Endothelial cell of umbilical vein (primary cell): Measurements from ENCODE around the gene ESYT2. TPM values are rescaled to one million over a fixed set of nuclear protein-coding genes. Genes with fewer than 3 reads are reported as not detected.

Source experiments
- BruUV-seq: library from RNA; stranded (reverse); fragments of 400-500 nt; replicated peaks from 2 replicates; lab custom pipeline; 2021; lab: Mats Ljungman, UMichigan
- CTCF ChIA-PET: fragments of 300-600, 350-600 bp; sonication (Branson Sonifier 250); formaldehyde crosslinking; loops from one replicate; lab custom pipeline; 2021; ENCODE audit warnings: antibody characterized with exemption, inconsistent platforms; lab: Charles Lee
- POLR2A ChIA-PET: fragments of 300-600, 350-600 bp; sonication (Branson Sonifier 250); formaldehyde crosslinking; loops from one replicate; lab custom pipeline; 2021; ENCODE audit warnings: antibody characterized with exemption, inconsistent platforms; lab: Charles Lee
- DNase-seq: peaks from one replicate; pipeline ENCODE4 v3.0.0-alpha.2; 2011; ENCODE audit warnings: low read depth, low spot score
- FAIRE-seq: peaks from 2 replicates; lab custom pipeline; 2011; peaks lifted over from hg19 to GRCh38; lab: Jason Lieb, UNC
- H2AFZ ChIP-seq: 2 replicates; pipeline ENCODE4 v1.6.0; 2012; ENCODE audit warnings: low read depth, low read length, control low read depth, inconsistent platforms
- H3K27ac ChIP-seq: 2 replicates; pipeline ENCODE4 v1.5.1; 2011; ENCODE audit warnings: low read depth, mild to moderate bottlenecking, control low read depth, low read length, moderate library complexity; ENCODE audit not compliant: insufficient read depth
- H3K27me3 ChIP-seq, 2 experiments: 2 replicates each; pipeline versions ENCODE4 v1.6.0 to v1.6.1; 2011; ENCODE audit warnings: low read length in 2 of 2, mixed read lengths in 1 of 2; ENCODE audit not compliant: control insufficient read depth in 2 of 2, insufficient read depth in 2 of 2
- H3K36me3 ChIP-seq, 2 experiments: 2 replicates in 1 of 2; 3 replicates in 1 of 2; pipeline ENCODE4 v1.5.1; 2011; ENCODE audit warnings: low read length in 2 of 2, mild to moderate bottlenecking in 1 of 2, moderate library complexity in 1 of 2; ENCODE audit not compliant: control insufficient read depth in 2 of 2, insufficient read depth in 2 of 2; ENCODE audit errors: extremely low read depth in 1 of 2
- H3K4me1 ChIP-seq: 3 replicates; pipeline ENCODE4 v1.5.1; 2011; ENCODE audit warnings: mild to moderate bottlenecking, low read length; ENCODE audit not compliant: control insufficient read depth, insufficient read depth; ENCODE audit errors: extremely low read depth
- H3K4me2 ChIP-seq: 2 replicates; pipeline ENCODE4 v1.6.1; 2011; ENCODE audit warnings: low read length, control low read depth, mixed read lengths; ENCODE audit not compliant: insufficient read depth
- H3K4me3 ChIP-seq, 3 experiments: fragments of 200-600 bp in 1 of 3; sonication (generic), shearing (Covaris generic) in 1 of 3; replicated peaks in 1 of 3; 2 replicates each; pipeline ENCODE4 v1.5.1; 2011 to 2016; ENCODE audit warnings: control low read depth in 3 of 3, low read length in 3 of 3, mild to moderate bottlenecking in 2 of 3, inconsistent platforms in 1 of 3, low read depth in 1 of 3, moderate library complexity in 1 of 3; ENCODE audit not compliant: insufficient read depth in 1 of 3
- H3K79me2 ChIP-seq: 2 replicates; pipeline ENCODE4 v1.6.0; 2012; ENCODE audit warnings: low read length, inconsistent platforms; ENCODE audit not compliant: control insufficient read depth, insufficient read depth
- H3K9ac ChIP-seq: replicated peaks from 2 replicates; pipeline ENCODE3; 2011; ENCODE audit warnings: low read length, control low read depth; ENCODE audit not compliant: insufficient read depth; ENCODE audit errors: extremely low read depth
- H3K9me1 ChIP-seq: replicated peaks from 3 replicates; pipeline ENCODE4 v1.6.0; 2011; ENCODE audit warnings: mild to moderate bottlenecking, low read length; ENCODE audit not compliant: control insufficient read depth, insufficient read depth; ENCODE audit errors: extremely low read depth
- H3K9me3 ChIP-seq: replicated peaks from 2 replicates; pipeline ENCODE4 v1.5.1; 2012; ENCODE audit warnings: low read length, inconsistent platforms; ENCODE audit not compliant: control insufficient read depth, insufficient read depth
- H4K20me1 ChIP-seq: replicated peaks from 2 replicates; pipeline ENCODE3; 2011; ENCODE audit warnings: mild to moderate bottlenecking, low read length; ENCODE audit not compliant: control insufficient read depth, insufficient read depth; ENCODE audit errors: extremely low read depth
- JUN ChIP-seq: IDR thresholded peaks from 2 replicates; pipeline ENCODE4 v1.6.1; 2011; ENCODE audit warnings: borderline replicate concordance, low read depth; ENCODE audit not compliant: insufficient read length, insufficient read depth
- POLR2A ChIP-seq: IDR thresholded peaks from 2 replicates; pipeline ENCODE4 v1.6.1; 2012; ENCODE audit warnings: low read depth, mild to moderate bottlenecking, control low read depth, low read length
- dilution Hi-C: fragments of 300-500 bp; cut with MboI; formaldehyde crosslinking; loops from one replicate; pipeline ENCODE4 v1.15.0; 2019; ENCODE audit warnings: low sequenced_read_pairs; ENCODE audit not compliant: extremely low pct_ligation_motif_present
- intact Hi-C: fragments of 100-400 bp; cut with micrococcal nuclease; formaldehyde crosslinking; loops from one replicate; pipeline ENCODE4 v1.10.0; 2022
- polyA plus RNA-seq, 4 experiments: library from polyadenylated mRNA; depleted of rRNA in 3 of 4; stranded (reverse) in 3 of 4; unstranded in 1 of 4; fragments of >200 nt; gene quantifications; 2 replicates each; pipeline versions ENCODE4 v1.2.1 to v1.2.3, GENCODE V29; 2011 to 2012; ENCODE audit warnings: missing spikeins in 1 of 4
- total RNA-seq: library from RNA; stranded (reverse); gene quantifications from 2 replicates; pipeline ENCODE4 v1.2.3, GENCODE V29; 2021
- TF ChIP-seq, protein P1 (sequence below), 2 donors: IDR thresholded peaks; 1 replicate in 1 of 2; 2 replicates in 1 of 2; pipeline ENCODE4 v1.5.1; 2011; ENCODE audit warnings: low read length in 2 of 2, mild to moderate bottlenecking in 2 of 2, moderate library complexity in 2 of 2, control low read depth in 1 of 2, inconsistent platforms in 1 of 2, low read depth in 1 of 2; ENCODE audit not compliant: insufficient read depth in 1 of 2; ENCODE audit errors: extremely low read depth in 1 of 2

Gene ESYT2
- total and polyA plus RNA-seq, 2 donors (not counting 3 experiments of a cell fraction or from before 2014, with no cell fraction given) = 18.8 to 46.6 TPM

GRCh38 chr7:158810846-158811245, 18.5 kb downstream of the ESYT2 start:
- no TSS peak for BruUV-seq

GRCh38 chr7:158809596-158809995, 19.7 kb downstream of the ESYT2 start:
- Histone ChIP-seq H3K27ac (no peak overlapping the region), H4K20me1 (peaks cover 3% of the 10 kb centered on the region), H3K9me1 (no peaks in the 10 kb centered on the region), H3K9ac (no peak overlapping the region), H3K36me3 (peaks cover 0 to 3% of the 10 kb centered on the region in 2 experiments), H2AFZ (no peak overlapping the region), H3K4me1 (no peaks in the 10 kb centered on the region), H3K4me3 (no peak overlapping the region), H3K79me2 (peaks cover 48% of the 10 kb centered on the region), H3K9me3 (no peaks in the 10 kb centered on the region), H3K27me3 (no peaks in the 10 kb centered on the region), H3K4me2 (no peak overlapping the region)
- no peak for FAIRE-seq
- CTCF ChIA-PET = no interaction called here
- BruUV-seq = no TSS peak
- intact Hi-C loops (no loop called here), dilution Hi-C loops (no loop called here)
- DNase-seq = no peak
- no peak for TF ChIP-seq JUN
- TF ChIP-seq, protein P1, sequence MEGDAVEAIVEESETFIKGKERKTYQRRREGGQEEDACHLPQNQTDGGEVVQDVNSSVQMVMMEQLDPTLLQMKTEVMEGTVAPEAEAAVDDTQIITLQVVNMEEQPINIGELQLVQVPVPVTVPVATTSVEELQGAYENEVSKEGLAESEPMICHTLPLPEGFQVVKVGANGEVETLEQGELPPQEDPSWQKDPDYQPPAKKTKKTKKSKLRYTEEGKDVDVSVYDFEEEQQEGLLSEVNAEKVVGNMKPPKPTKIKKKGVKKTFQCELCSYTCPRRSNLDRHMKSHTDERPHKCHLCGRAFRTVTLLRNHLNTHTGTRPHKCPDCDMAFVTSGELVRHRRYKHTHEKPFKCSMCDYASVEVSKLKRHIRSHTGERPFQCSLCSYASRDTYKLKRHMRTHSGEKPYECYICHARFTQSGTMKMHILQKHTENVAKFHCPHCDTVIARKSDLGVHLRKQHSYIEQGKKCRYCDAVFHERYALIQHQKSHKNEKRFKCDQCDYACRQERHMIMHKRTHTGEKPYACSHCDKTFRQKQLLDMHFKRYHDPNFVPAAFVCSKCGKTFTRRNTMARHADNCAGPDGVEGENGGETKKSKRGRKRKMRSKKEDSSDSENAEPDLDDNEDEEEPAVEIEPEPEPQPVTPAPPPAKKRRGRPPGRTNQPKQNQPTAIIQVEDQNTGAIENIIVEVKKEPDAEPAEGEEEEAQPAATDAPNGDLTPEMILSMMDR (IDR thresholded peaks at IDR 0.05; ENCODE audit: extremely low read depth in 1 of 2, insufficient read depth in 1 of 2, low read depth in 1 of 2, low read length in 2 of 2) = no peak
- POLR2A ChIA-PET = no interaction called here

More at GRCh38 chr7:158810846-158811245, 18.5 kb downstream of the ESYT2 start:
- FAIRE-seq (no peak), DNase-seq (no peak)
- ChIA-PET CTCF (interaction anchor here (1.0 to 2.0 kb wide), 3 partner anchors 16 to 166 kb away, joined by 3 to 5 read pairs (median 4); no protein-coding TSS in a partner anchor), POLR2A (no interaction called here)
- no peak for TF ChIP-seq POLR2A
- no peaks in the 10 kb centered on the region for H3K9me3 ChIP-seq
- dilution Hi-C loops = no loop called here
- H4K20me1 ChIP-seq = peaks cover 3% of the 10 kb centered on the region
- no peaks in the 10 kb centered on the region for H3K27me3 ChIP-seq
- no peak overlapping the region for H3K9ac ChIP-seq
- H3K36me3 ChIP-seq = peaks cover 0 to 3% of the 10 kb centered on the region in 2 experiments
- no peak overlapping the region for H3K27ac ChIP-seq
- peaks cover 9% of the 10 kb centered on the region for H3K4me1 ChIP-seq
- peaks cover 60% of the 10 kb centered on the region for H3K79me2 ChIP-seq
- H3K4me2 ChIP-seq = no peak overlapping the region
- intact Hi-C loops = no loop called here
- no peaks in the 10 kb centered on the region for H3K9me1 ChIP-seq
- no peak overlapping the region for H3K4me3 ChIP-seq
- no peak overlapping the region for H2AFZ ChIP-seq
